Kasumi-1 (cell line): ENCODE data around the gene MPC2.
A peak's percentile ranks its signal among the peaks of the same experiment; 100 is the strongest.
"Not testable (repeated sequence)": the region's sequence is repeated elsewhere in the genome, so short reads cannot be mapped to it uniquely, and the experiment has no call there.

Experiments
- DNase-seq, 2 experiments: peaks; one replicate each; lab custom pipeline; 2025; lab: John Stamatoyannopoulos, UW

Gene MPC2

DNA sequence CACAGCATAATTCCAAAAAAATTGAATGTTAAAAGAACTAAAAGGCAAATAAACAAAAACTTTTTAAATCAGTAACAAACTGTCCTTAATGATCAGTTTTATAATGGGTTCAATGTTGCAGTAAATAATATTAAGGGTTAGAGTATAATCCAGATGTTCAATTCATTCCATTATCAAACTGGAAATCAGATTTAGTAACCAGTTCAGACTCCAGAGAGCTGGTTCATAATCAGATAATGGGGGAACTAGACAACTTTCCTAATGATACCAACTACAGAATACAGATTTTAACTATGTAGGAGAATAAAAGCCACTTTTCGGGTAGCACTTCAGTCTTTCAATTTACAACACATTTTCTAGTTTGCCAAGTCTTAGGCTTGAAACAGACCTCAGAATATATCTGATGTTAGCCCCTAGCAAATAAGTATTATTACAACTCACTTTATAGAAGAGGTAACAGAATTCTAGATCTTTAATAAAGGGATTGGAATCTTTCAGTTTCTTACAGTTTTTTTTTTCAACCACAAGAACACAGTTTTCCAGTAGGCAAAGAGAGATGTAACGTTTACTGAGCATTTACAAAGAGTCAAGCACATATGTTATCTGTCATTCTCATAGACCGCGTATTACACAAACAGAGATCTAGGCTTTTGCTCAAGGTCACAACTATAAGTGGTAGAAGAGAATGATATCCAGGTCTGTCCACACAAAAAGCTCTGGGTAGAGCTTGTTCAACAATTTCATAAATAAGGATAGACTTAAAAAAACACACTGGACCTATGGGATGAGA is 2.3 kb downstream of the MPC2 start:
- DNase-seq = peak; percentile 45 to 66

GRCh38 chr1:167933788-167934187 is 3.1 kb downstream of the MPC2 start:
- no peak for DNase-seq

- no peak for DNase-seq
These were observed 7.1 kb downstream of the MPC2 start for GRCh38 chr1:167929725-167930124.

GRCh38 chr1:167928919-167929318 is 8.0 kb downstream of the MPC2 start:
- not testable (repeated sequence) for DNase-seq

DNA sequence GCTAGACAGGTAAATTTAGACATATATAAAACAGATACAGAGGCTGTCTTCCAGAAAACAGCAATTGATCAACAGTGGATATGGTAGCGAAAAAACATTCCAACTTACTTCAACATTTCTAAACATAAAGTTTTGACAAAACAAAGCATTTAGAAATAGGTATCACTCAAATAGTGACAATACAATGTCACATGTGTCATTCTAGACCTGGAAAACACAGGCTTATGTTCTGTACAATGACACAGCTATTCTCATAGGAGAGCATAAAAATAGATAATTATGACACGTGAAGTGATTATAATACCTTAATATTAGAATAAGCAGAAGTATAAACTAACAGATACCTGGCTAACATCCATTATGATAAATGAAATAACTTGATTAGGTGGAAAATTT is 8.4 kb downstream of the MPC2 start:
- no peak for DNase-seq

- no peak for DNase-seq
These were observed 9.7 kb downstream of the MPC2 start for GRCh38 chr1:167927046-167927754.

GRCh38 chr1:167926486-167926997 is 10.3 kb downstream of the MPC2 start:
- no peak for DNase-seq

GRCh38 chr1:167924543-167925231 is 12.2 kb downstream of the MPC2 start:
- no peak for DNase-seq

DNA sequence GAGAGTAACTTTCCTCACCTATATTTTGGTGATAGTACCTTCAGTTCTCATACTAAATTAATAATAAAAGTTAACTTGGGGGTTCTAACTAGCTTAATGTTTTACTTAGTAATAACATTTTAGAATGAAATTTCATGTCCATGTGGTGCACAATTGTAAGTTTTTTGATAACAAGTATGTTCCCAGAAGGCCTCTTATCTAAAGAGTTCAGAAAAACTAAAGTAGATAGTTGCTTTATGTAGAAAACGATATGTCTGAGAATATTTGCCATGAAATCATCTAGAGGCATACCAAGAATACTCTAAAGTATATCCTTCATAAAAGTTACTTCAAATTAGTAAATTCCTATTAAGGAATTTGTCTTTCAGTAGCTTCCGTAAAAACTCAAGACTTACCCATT is 12.8 kb downstream of the MPC2 start:
- no peak for DNase-seq

DNA sequence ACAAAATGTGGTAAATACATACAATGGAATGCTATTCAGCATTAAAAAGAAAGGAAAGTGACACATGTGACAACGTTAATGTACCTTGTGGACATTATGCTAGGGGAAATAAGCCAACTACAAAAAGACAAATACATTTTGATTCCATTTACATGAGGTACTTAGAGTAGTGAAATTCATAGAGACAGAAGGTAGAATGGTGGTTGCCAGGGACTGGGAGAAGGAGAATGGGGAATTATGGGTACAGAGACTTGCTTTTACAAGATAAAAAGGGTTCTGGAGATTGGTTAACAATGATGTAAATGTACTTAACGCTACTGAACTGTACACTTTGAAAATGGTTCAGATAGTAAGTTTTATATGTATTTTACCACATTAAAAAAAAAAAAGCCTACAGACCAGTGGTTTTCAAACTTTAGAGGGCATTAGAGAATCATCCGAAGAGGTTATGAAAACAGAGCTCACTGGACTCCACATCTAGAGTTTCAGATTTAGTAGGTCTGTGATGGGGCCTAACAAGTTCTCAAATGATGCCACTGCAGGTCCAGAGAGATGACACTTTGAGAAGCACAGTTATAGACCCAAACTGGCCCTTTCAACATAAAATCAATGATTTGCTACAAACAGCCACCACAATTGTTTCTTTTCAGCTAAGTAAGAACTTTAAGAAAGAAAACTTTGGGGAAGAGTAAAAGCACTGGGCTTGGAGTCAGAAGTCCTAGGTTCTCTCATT is 13.4 kb downstream of the MPC2 start:
- no peak for DNase-seq

GRCh38 chr1:167922611-167923074 is 14.2 kb downstream of the MPC2 start:
- DNase-seq = no peak

- DNase-seq = peak; percentile 20 to 34
These were observed 14.8 kb downstream of the MPC2 start for GRCh38 chr1:167922023-167922422.

- no peak for DNase-seq
These were observed 19.9 kb downstream of the MPC2 start for GRCh38 chr1:167916766-167917511.

GRCh38 chr1:167915569-167915968 is 21.3 kb downstream of the MPC2 start:
- DNase-seq = no peak

GRCh38 chr1:167913895-167914496 is 22.9 kb downstream of the MPC2 start, which contains the start of gene ADCY10:
TSS of gene ADCY10 (minus strand) at chr1:167914134. CDS start at chr1:167905140, 8,994 bp downstream.
- DNase-seq = no peak

DNA sequence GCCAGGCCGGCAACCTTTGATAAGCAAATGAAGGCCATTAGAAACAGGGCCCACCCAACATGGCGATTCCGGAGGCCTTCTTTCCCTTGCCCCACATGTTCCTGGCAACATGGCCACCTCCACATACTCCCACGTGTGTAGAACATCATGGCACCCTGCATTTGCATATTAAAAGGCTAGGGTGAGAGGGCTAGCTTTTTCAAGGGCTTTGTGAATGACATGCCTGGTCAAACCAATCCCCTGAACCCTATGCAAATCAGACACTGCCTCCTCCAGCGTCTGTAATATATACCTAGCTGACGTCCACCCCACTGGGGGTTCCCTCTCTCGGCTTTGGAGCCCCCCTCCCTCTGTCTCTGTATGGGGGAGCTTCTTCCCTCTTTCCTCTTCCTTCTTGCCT is 24.6 kb downstream of the MPC2 start:
- no peak for DNase-seq

GRCh38 chr1:167911413-167911812 is 25.5 kb downstream of the MPC2 start:
- DNase-seq = no peak

GRCh38 chr1:167910530-167910929 is 26.3 kb downstream of the MPC2 start:
- no peak for DNase-seq

DNA sequence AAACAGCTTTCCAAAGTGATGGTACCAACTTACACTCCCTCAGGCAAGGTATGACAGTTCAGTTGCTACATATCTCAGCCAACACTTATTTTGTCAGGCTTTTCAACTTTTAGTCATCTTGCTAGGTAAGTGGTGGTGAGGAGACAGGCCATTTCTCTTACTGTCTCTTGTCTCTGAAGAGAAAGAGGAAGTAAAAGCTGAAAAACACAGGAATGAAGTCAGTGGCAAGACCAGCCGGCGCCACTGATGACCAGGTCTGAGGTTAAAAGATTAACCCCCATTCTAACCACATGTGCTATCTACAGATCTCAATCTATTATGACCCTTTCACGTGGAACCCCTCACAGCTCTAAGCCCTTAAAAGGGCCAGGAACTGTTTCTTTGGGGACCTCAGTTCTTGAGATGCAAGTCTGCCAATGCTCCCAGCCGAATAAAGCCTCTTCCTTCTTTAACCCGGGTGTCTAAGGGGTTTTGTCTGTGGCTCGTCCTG is 27.1 kb downstream of the MPC2 start:
- peak; percentile 42 for DNase-seq

- DNase-seq = peak; percentile 33 to 37
These were observed 31.2 kb downstream of the MPC2 start for GRCh38 chr1:167905671-167906070.
